SKM-1 treated with dmso at 0.1 percent for 144 hours (cell line): ENCODE measurements around the gene SNAPC3.

Source experiments
- DNase-seq: peaks from one replicate; lab custom pipeline; 2025; ENCODE audit not compliant: unreplicated experiment; lab: John Stamatoyannopoulos, UW

Gene SNAPC3

DNA sequence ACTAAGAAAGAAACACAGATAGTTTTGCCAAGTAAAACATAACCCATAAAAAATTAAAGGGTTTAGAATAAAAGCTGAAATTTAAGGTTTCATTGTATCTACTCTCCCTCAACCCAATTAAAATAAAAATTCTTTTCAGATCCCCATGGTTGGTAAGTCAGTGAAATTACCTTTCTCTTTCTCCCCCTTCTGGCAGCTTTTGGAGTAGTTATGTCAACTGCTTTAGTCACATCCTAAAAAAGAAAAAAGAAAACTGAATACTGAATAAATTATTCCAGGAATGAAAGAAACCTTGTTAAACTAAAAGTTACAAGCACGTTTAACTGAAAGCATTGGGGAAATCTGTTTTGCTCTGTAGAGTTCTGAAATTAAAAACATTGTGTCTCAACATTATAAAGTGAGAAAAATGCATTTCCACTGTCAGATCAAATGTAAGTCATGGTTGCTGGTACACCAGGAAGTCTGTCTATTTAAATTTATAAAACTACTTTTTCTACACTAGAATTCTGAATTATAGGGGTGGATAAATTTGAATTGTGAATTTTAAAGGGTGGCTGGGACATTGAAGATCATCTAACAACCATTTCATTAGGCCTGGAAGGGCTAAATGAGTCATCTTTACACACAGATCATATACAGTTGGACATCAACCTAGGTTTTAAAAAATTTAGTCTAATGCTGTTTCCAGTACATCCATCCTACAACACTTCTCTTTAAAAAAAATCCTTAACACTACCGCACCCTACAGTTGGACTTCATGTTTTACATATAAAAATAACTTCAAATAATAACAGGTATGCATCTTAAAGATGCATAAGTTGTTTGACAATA lies 63.4 kb downstream of the SNAPC3 start:
- peak; percentile 7 for DNase-seq

DNA sequence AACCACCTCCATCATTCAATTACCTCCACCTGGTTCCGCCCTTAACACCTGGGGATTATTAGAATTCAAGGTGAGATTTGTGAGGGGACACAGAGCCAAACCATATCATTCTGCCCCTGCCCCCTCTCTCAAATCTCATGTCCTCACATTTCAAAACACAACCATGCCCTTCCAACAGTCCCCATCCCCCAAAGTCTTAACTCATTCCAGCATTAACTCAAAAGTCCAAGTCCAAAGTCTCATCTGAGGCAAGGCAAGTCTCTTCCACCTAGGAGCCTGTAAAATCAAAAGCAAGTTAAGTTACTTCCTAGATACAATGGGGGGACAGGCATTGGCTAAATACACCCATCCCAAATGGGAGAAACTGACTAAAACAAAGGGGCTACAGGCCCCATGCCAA lies 69.3 kb downstream of the SNAPC3 start:
- no peak for DNase-seq

DNA sequence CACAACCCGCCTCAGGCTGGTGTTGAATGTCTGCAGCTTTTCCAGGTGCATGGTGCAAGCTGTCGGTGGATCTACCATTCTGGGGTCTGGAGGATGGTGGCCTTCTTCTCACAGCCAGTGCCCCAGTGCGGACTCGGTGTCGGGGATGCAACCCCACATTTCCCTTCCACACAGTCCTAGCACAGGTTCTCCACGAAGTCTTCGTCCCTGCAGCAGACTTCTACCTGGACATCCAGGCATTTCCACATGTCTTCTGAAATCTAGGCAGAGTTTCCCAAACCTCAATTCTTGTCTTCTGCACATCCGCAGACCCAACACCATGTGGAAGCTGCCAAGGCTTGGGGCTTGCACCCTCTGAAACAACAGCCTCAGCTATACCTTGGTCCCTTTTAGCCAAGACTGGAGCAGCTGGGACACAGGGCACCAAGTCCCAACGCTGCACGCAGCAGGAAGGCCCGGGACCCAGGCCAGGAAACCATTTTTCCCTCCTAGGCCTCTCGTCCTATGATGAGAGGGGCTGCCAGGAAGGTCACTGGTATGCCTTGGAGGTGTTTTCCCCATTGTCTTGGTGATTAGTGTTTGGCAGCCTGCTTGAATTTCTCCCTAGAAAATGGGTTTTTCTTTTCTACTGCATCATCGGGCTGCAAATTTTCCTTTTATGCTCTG lies 69.9 kb downstream of the SNAPC3 start:
- DNase-seq = no peak

DNA sequence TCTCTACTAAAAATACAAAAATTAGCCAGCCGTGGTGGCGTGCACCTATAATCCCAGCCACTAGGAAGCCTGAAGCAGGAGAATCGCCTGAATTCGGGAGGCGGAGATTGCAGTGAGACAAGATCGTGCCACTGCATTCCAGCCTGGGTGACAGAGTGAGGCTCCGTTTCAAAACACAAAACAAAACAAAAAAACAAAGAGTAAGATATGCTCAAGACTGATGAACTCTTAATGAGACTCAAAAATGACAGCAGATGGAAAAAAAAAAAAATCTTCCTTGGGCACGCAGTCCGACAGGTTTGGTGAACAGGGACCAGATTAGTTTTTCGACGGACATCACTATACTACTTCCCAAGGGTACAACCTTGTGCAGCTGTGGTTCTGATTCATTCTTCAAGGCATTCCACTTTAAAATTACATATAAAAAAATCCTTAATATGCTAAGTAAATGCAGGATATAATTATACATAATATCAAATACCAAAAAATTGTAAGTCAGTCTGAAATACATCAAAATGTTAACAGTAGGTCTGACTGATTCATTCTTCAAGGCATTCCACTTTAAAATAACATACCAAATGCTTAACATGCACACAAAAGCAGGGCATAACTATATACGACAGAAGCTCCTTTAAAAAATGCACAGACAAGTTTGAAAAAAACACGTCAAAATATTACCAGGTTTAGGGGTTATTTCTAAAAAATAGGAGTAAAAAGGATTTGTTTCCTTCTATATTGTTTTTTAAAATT lies 75.7 kb downstream of the SNAPC3 start:
- DNase-seq = no peak

DNA sequence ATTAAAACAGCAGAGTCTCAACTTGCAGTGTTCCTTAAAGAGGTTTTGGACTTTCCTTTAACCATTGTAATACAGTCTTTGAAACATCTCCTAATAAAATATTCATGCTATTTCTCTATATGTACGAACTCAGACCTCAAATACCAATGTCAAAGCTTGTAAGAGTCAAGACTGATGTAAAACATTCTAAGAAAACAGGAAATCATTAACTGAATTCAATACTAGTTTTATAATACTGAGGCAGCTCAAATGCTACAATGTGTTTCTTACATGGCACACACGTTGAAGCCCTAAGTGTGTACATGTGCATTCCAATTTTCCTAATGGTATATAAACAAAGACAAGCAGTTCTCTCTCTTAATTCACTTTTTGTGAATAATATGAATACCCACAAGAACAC lies 76.5 kb downstream of the SNAPC3 start:
- no peak for DNase-seq

DNA sequence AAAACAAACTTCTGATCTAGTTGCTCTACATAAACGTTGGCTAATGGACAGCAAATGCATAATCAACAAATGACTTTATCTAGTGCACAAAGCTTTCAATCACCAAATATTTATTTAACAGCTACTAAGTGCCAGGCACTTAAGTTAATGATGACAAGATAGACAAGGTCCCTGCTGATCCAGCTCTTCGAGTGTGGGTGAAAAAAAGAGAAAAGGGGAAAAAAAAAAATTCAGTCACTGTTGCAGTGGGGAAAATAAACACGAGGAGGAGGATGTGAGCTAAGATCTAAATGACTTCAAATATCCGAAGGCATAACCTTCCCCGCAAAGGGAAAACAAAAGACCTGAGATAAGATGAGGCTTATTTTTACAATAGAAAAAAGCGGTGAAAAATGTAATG lies 78.5 kb downstream of the SNAPC3 start:
- DNase-seq = no peak

DNA sequence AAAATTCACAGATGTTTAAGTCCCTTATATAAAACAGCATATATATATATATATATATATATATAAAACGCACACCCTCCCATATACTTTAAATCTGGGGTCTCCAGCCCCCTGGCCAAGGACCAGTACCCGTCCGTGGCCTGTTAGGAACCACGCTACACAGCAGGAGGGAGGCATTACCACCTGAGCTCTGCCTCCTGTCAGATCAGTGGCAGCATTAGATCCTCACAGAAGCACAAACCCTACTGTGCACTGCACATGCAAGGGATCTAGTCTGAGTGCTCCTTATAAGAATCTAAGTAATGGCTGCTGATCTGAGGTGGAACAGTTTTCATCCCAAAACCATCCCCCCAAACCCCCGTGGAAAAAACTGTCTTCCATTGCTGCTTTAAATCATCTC lies 79.1 kb downstream of the SNAPC3 start:
- DNase-seq = no peak

DNA sequence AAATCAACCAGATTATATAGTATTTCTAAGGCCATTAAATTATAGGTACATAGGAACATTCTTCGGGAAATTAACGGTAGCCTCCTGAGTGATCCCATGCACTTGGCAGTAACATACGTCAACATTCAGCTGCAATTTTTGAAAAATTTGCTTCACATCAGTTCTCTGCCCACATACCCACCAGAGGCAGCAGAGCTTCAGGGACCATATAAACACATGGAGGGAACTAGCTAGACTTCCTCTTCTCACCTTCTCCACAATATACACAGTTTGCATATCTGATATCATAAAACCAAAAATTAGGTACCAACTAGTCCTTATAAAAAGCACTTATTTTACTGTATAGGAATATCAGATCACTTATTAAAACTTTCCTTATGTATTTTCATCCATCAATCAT lies 83.2 kb downstream of the SNAPC3 start:
- no peak for DNase-seq

DNA sequence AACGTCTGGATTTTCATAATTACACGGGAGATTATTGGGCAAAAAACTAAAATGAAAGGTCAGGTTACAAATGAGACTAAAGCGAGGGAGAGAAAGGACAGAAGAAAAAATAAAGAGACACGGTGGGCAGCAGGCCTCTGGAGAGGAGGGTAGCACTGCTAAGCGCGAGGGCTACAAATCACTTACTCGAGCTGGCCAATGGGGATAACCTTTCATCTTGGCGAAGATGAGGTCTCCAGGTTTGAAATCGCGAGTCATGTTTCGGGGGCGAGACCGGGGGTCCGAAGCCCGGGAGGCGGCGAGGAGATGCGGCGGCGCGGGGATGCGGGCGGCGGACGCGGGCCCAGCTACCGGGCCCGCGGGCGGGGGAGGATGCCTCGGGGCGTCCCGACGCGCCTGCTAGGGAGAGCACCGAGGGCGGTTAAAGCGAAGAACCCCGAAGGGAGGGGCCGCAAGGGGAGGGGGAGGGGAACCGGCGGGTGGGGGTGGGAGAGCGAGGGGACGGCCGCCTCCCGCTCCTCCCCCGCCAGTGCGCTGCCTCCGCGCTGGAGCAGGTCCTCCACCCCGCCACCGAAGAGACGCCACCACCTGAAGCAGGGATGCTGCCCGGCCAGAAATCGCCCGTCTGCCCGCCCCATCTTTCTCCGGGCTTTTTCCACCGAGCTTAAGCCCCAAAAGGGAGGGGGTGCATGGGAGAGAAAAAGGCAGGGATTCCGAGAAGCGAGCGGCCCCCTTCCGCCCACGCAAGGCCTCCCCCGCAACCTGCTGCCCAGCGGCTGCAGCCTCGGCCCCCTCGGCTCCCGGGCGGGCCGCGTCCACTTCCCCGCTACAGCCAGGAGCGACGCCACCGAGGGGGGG lies 87.5 kb downstream of the SNAPC3 start:
- DNase-seq = no peak

DNA sequence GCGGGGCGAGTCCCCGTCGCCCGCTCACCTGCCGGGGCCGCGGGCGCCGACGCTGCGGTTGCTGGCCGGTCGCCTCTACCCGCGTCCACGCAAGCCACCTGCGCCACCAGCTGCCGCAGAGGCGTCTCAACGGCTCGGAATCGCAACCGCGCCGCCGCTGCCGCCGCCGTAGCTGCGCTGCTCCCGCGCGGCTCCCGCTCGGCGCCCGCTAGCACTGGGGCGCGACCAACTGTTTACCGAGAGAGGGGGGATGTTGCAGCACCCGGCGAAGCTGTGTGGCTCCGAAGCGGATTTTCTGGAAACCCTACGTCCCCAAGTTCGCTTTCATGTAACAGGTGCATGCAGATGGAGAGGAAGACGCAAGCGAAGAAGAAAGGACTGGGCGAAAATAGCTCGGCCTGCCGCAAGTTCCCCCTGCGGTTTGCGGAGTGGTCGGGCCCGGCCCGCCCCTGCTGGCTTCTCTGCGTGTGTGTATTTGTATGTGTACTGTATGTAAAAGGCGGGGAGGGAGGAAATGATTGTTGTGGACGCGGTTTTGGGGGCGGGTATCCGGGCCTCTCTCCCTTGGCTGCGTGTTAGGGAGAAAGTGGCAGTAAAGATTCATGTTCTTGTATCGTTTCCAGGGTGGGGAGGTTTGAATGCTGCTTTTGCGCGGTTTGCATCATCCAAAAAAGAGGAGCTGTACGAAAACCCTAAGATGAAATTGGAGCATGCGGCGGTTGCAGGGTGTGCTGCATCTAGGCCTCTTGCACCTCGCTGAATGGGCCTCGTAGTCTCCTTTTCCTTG lies 88.3 kb downstream of the SNAPC3 start, which contains the start of gene PSIP1:
PSIP1 (minus strand) TSS at position 182 of the 787 bp plus-strand sequence. CDS start 782 bp downstream, outside the sequence.
- peak; percentile 82 for DNase-seq
